HG03196 (cell line): Measurements from ENCODE around the gene ARPC3.
"Not testable (repeated sequence)": the region's sequence is repeated elsewhere in the genome, so short reads cannot be mapped to it uniquely, and the experiment has no call there.

ENCODE experiments used
- ATAC-seq: cut with Tn5 transposase; IDR thresholded peaks from one replicate; pipeline ENCODE4 v1.9.1; 2021; ENCODE audit not compliant: unreplicated experiment

The ARPC3 gene

DNA sequence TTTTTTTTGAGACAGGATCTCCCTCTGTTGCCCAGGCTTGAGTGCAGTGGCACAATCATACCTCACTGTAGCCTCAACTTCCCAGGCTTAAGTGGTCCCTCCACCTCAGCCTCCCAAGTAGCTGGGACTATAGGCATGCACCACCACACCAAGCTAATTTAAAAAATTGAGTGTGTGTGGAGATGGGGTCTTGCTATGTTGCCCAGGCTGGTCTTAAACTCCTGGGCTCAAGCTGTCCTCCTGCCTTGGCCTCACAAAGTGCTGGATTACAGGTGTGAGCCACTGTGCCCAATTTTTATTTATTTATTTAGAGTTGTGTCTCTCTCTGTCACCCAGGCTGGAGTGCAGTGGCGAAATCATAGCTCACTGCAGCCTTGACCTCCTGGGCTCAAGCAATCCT, 29.5 kb downstream of the ARPC3 start:
- not testable (repeated sequence) for ATAC-seq

DNA sequence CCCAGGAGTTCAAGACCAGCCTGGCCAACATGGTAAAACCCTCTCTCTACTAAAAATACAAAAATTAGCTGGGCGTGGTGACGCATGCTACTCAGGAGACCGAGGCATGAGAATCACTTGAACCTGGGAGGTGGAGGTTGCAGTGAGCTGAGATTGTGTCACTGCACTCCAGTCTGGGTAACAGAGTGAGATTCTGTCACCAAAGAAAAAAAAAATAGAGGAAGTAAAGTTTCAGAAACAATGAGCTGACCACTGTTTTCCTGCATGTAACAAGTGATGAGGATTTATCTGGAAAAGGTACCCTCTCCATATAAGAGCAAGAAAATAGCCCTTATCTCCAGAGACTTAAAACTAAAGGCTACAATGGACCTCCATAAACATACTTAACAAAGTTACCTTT, 33.0 kb downstream of the ARPC3 start:
- not testable (repeated sequence) for ATAC-seq

- not testable (repeated sequence) for ATAC-seq
These were observed 40.1 kb downstream of the ARPC3 start for GRCh38 chr12:110410086-110410485.

GRCh38 chr12:110405126-110405662, 44.9 kb downstream of the ARPC3 start:
- not testable (repeated sequence) for ATAC-seq

DNA sequence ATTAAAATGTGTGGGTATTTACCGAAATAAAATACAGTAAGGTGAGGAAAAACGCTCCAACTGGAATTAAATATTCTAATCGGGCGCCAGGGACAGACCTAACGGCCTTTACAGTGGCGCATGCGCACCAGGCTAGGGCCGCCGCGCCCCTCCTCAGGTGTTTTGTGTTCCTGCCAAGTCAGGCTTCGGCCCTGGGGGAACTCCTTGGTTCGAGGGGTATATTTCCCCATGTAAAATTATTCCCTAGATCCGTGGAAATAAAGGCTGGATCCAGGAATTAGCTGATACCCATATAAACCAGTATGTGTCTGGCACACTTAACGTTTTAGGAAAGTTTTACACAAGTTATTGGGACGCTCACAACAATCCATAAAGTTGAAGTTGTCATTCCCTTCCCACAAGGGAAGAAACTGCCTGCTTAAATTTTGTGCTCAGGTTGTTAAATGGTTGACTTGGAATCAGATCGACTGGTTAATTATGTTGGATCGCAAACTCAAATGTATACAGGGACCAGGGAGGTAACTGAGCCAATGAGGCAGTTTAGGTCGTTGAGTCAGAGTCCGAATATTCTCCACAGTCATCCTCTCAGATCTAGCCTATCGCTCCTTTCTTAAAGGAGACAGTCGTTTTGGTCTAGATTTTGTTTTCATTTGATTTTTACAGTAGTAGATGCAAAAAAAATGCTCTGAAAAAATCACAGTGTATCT, 46.0 kb downstream of the ARPC3 start:
- ATAC-seq, result peak; percentile 39

GRCh38 chr12:110403146-110403975, 46.8 kb downstream of the ARPC3 start, which contains the start of gene ANAPC7:
ANAPC7 (minus strand) TSS chr12:110403708; CDS start chr12:110403627, 81 bp downstream.
- ATAC-seq, result peak; percentile 88
